Osteocyte (in vitro differentiated cells): ENCODE data around the gene DR1. TPM values are rescaled to one million over a fixed set of nuclear protein-coding genes. Genes with fewer than 3 reads are reported as not detected.

Experiments used
- DNase-seq: peaks from one replicate; pipeline ENCODE4 v3.0.0; 2021; ENCODE audit warnings: mixed read lengths; ENCODE audit not compliant: unreplicated experiment; ENCODE audit errors: extremely low spot score
- H3K27ac Mint-ChIP-seq: one replicate; pipeline ENCODE4 v1.8.0; 2021; ENCODE audit warnings: mild to moderate bottlenecking, mixed read lengths; ENCODE audit not compliant: unreplicated experiment
- H3K27me3 Mint-ChIP-seq: one replicate; pipeline ENCODE4 v1.8.0; 2021; ENCODE audit warnings: mixed read lengths; ENCODE audit not compliant: unreplicated experiment
- H3K36me3 Mint-ChIP-seq: one replicate; pipeline ENCODE4 v1.8.0; 2021; ENCODE audit warnings: mixed read lengths; ENCODE audit not compliant: unreplicated experiment
- H3K4me1 Mint-ChIP-seq: one replicate; pipeline ENCODE4 v1.8.0; 2021; ENCODE audit warnings: mixed read lengths; ENCODE audit not compliant: unreplicated experiment
- H3K4me3 Mint-ChIP-seq: one replicate; pipeline ENCODE4 v1.8.0; 2021; ENCODE audit warnings: mild to moderate bottlenecking, moderate library complexity, mixed read lengths; ENCODE audit not compliant: unreplicated experiment
- H3K9me3 Mint-ChIP-seq: one replicate; pipeline ENCODE4 v1.8.0; 2021; ENCODE audit warnings: mixed read lengths; ENCODE audit not compliant: unreplicated experiment
- CTCF ChIP-seq: fragments of 200-600 bp; sonication (generic); IDR thresholded peaks from 2 replicates; pipeline ENCODE4 v1.5.0; 2021; ENCODE audit warnings: antibody characterized with exemption, mild to moderate bottlenecking, moderate library complexity
- total RNA-seq: library from RNA; stranded (reverse); gene quantifications from 2 replicates; pipeline ENCODE4 v1.2.1, GENCODE V29; 2021

DR1 gene
- total RNA-seq, 1 donor from 2014 or later, result 60.9 TPM

- Mint-ChIP-seq H3K27me3 (peaks cover 9% of the 10 kb centered on the region), H3K36me3 (peaks cover 3% of the 10 kb centered on the region), H3K4me1 (peaks cover 5% of the 10 kb centered on the region)
These were observed 65.3 kb downstream of the DR1 start for GRCh38 chr1:93411000-93411399.

DNA sequence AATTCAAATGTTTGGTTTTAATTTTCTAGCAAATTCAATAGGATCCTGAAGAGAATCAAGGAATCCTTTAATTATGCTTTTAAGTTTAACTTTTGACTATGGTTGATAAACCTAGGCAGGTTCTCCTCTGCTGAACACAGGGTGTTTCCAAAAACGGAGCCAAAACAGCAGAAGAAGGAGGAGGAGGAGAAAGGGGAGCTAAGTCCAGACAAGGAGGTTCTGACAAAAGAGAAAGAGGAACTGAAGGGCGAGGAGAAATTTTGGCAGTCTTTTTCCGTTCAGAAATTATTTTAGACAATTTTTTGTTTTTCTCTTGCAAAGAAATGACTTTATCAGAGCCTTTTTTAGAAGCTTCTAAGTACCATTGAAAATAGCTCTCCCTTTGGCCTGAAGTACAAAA is 69.0 kb downstream of the DR1 start:
- TF ChIP-seq CTCF, result no peak
- H3K4me3 Mint-ChIP-seq, result no peak overlapping the region
- peaks cover 8% of the 10 kb centered on the region for H3K9me3 Mint-ChIP-seq
- peaks cover 5% of the 10 kb centered on the region for H3K4me1 Mint-ChIP-seq
- H3K27ac Mint-ChIP-seq, result no peak overlapping the region
- no peak for DNase-seq
- peaks cover 5% of the 10 kb centered on the region for H3K27me3 Mint-ChIP-seq
- H3K36me3 Mint-ChIP-seq, result no peaks in the 10 kb centered on the region

More at GRCh38 chr1:93411000-93411399, 65.3 kb downstream of the DR1 start:
- H3K4me3 Mint-ChIP-seq, result no peak overlapping the region
- H3K27ac Mint-ChIP-seq, result no peak overlapping the region
- DNase-seq, result no peak
- H3K9me3 Mint-ChIP-seq, result peaks cover 11% of the 10 kb centered on the region
- TF ChIP-seq CTCF, result no peak

- Mint-ChIP-seq H3K27ac (no peak overlapping the region), H3K4me1 (peaks cover 5% of the 10 kb centered on the region), H3K36me3 (no peaks in the 10 kb centered on the region), H3K27me3 (peaks cover 5% of the 10 kb centered on the region), H3K4me3 (no peak overlapping the region), H3K9me3 (peaks cover 8% of the 10 kb centered on the region)
- DNase-seq, result no peak
- no peak for TF ChIP-seq CTCF
These were observed 69.6 kb downstream of the DR1 start for GRCh38 chr1:93415296-93415695.

DNA sequence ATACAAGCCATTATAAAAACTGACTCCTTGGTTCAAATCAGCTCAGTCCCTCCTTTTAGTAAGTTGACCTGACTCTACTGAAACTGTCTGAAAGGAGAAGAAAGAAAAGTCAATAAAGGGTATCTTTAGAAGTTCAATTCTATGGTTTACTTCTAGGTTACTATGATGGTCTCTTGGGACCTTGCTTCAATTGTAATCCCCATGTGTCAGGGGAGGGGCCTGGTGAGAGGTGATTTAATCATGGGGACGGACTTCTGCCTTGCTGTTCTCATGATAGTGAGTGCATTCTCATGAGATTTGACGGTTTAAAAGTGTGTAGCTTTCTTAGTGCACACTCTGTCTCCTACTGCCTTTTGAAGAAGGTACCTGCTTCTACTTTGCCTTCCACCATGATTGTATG is 70.5 kb downstream of the DR1 start:
- peaks cover 8% of the 10 kb centered on the region for H3K9me3 Mint-ChIP-seq
- H3K4me1 Mint-ChIP-seq, result peaks cover 5% of the 10 kb centered on the region
- TF ChIP-seq CTCF, result no peak
- no peak overlapping the region for H3K27ac Mint-ChIP-seq
- H3K36me3 Mint-ChIP-seq, result no peaks in the 10 kb centered on the region
- H3K27me3 Mint-ChIP-seq, result peaks cover 5% of the 10 kb centered on the region
- no peak for DNase-seq
- H3K4me3 Mint-ChIP-seq, result no peak overlapping the region

Other genes starting within 250 kb of the DR1 start
- 27.1 and 31.5 TPM in 2 replicates for gene TMED5, start 165.5 kb upstream of the DR1 start, total RNA-seq
- gene CCDC18, start 165.2 kb upstream of the DR1 start, total RNA-seq, result 5.5 and 6.9 TPM in 2 replicates
- gene FNBP1L, start 102.2 kb downstream of the DR1 start, total RNA-seq, result 60.9 and 63.3 TPM in 2 replicates